HG03108 (cell line): Measurements from ENCODE around the gene TM2D3.
A peak's percentile ranks its signal among the peaks of the same experiment; 100 is the strongest.
"Not testable (repeated sequence)": the region's sequence is repeated elsewhere in the genome, so short reads cannot be mapped to it uniquely, and the experiment has no call there.

ENCODE experiments used
- ATAC-seq: cut with Tn5 transposase; IDR thresholded peaks from one replicate; pipeline ENCODE4 v1.9.1; 2021; ENCODE audit warnings: moderate library complexity; ENCODE audit not compliant: unreplicated experiment

TM2D3 gene

GRCh38 chr15:101657968-101658784 lies 6.0 kb upstream of the TM2D3 start:
- ATAC-seq: no peak

- ATAC-seq: no peak
Measured at GRCh38 chr15:101657171-101657570, 5.0 kb upstream of the TM2D3 start.

- ATAC-seq: not testable (repeated sequence)
Measured at GRCh38 chr15:101654624-101655337, 2.6 kb upstream of the TM2D3 start.

- ATAC-seq: no peak
Measured at GRCh38 chr15:101654171-101654570, 2.0 kb upstream of the TM2D3 start.

GRCh38 chr15:101652786-101653430 lies 727 bp upstream of the TM2D3 start:
- ATAC-seq: no peak

- peak; percentile 44 for ATAC-seq
Measured at GRCh38 chr15:101651554-101652097, 555 bp downstream of the TM2D3 start.

- ATAC-seq: no peak
Measured at GRCh38 chr15:101650145-101650544, 2.0 kb downstream of the TM2D3 start.

- ATAC-seq: no peak
Measured at GRCh38 chr15:101648356-101648755, 3.8 kb downstream of the TM2D3 start.

- no peak for ATAC-seq
Measured at GRCh38 chr15:101647251-101647650, 4.9 kb downstream of the TM2D3 start.

- no peak for ATAC-seq
Measured at GRCh38 chr15:101646672-101647071, 5.5 kb downstream of the TM2D3 start.

GRCh38 chr15:101642361-101642760 lies 9.8 kb downstream of the TM2D3 start:
- no peak for ATAC-seq

GRCh38 chr15:101641894-101642293 lies 10.3 kb downstream of the TM2D3 start:
- peak; percentile 59 for ATAC-seq

- no peak for ATAC-seq
Measured at GRCh38 chr15:101641129-101641764, 10.9 kb downstream of the TM2D3 start.

- no peak for ATAC-seq
Measured at GRCh38 chr15:101639667-101640066, 12.5 kb downstream of the TM2D3 start.

GRCh38 chr15:101637919-101638318 lies 14.3 kb downstream of the TM2D3 start:
- ATAC-seq: no peak

GRCh38 chr15:101637516-101637915 lies 14.7 kb downstream of the TM2D3 start:
- no peak for ATAC-seq

- no peak for ATAC-seq
Measured at GRCh38 chr15:101637038-101637437, 15.1 kb downstream of the TM2D3 start.

GRCh38 chr15:101635944-101636727 lies 16.0 kb downstream of the TM2D3 start:
- ATAC-seq: no peak

- ATAC-seq: no peak
Measured at GRCh38 chr15:101633356-101633755, 18.8 kb downstream of the TM2D3 start.

GRCh38 chr15:101626729-101627128 lies 25.5 kb downstream of the TM2D3 start:
- ATAC-seq: not testable (repeated sequence)
